NCI-H1436 treated with DMSO at 0.1 percent for 48 hours (cell line): ENCODE data around the gene OR51A7.
"Not testable (repeated sequence)": the region's sequence is repeated elsewhere in the genome, so short reads cannot be mapped to it uniquely, and the experiment has no call there.

Experiments
- DNase-seq: peaks from one replicate; lab custom pipeline; 2025; lab: John Stamatoyannopoulos, UW

The OR51A7 gene, protein sequence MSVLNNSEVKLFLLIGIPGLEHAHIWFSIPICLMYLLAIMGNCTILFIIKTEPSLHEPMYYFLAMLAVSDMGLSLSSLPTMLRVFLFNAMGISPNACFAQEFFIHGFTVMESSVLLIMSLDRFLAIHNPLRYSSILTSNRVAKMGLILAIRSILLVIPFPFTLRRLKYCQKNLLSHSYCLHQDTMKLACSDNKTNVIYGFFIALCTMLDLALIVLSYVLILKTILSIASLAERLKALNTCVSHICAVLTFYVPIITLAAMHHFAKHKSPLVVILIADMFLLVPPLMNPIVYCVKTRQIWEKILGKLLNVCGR

DNA sequence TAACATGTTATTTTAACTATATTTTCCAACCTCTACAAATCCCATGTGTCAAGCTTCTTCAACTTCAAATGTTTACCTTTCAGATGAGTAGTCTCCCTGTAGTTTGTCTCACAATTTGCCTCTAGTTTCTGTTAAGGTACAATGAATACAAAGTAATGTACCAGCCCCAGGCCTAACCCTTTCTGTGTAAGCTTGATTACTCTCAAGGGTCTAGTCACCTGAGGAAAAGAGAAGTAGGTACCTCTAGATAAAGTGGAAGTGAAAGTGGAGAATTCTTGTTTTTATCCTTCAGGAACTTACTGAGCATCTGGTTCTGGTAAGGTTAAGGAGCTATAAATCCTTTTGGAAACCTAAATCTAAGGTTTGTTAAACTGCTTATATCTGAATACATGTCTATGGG, at the start of gene OR51A7:
Gene OR51A7 (plus strand): TSS at position 300 of the 400 bp plus-strand sequence. CDS start 3,587 bp downstream, outside the sequence.
- DNase-seq = no peak

DNA sequence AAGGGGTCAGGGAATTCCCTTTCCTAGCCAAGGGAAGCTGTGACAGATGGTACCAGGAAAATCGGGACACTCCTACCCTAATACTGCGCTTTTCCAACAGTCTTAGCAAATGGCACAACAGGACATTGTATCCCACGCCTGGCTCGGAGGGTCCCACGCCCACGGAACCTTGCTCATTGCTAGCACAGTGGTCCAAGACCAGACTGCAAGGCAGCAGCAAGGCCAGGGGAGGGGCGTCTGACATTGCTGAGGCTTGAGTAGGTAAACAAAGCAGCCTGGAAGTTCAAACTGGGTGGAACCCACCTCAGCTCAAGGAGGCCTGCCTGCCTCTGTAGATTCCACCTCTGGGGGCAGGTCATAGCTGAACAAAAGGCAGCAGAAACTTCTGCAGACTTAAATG, 49.3 kb upstream of the OR51A7 start:
- DNase-seq = not testable (repeated sequence)

GRCh38 chr11:4862447-4863236, 40.9 kb upstream of the OR51A7 start:
- no peak for DNase-seq

- no peak for DNase-seq
Measured at GRCh38 chr11:4863876-4864275, 39.7 kb upstream of the OR51A7 start.

DNA sequence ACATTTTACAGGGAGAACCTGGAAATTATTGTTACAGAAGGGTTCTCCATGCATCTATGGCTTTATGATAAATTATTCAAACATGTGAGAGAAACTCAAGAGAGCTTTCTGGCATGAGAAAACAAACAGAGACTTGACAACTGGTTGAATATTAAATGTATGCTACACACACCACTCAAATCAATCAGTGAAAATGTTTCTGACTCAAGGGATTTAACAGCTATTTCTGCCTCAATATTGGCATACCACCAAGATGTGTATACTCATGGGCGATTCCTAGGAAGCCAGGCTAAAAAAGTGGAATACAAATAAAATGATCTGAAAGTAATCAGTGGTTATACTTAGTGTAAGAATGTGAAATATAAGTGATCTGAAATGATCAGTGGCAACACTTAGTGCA, 37.7 kb upstream of the OR51A7 start:
- DNase-seq = no peak

GRCh38 chr11:4881188-4881587, 22.4 kb upstream of the OR51A7 start:
- no peak for DNase-seq

DNA sequence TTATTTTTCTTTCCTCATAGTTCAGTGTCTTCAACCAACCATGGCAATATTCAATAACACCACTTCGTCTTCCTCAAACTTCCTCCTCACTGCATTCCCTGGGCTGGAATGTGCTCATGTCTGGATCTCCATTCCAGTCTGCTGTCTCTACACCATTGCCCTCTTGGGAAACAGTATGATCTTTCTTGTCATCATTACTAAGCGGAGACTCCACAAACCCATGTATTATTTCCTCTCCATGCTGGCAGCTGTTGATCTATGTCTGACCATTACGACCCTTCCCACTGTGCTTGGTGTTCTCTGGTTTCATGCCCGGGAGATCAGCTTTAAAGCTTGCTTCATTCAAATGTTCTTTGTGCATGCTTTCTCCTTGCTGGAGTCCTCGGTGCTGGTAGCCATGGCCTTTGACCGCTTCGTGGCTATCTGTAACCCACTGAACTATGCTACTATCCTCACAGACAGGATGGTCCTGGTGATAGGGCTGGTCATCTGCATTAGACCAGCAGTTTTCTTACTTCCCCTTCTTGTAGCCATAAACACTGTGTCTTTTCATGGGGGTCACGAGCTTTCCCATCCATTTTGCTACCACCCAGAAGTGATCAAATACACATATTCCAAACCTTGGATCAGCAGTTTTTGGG, 21.6 kb upstream of the OR51A7 start, which contains the start of gene OR51T1:
Gene OR51T1 (plus strand): TSS at position 41 of the 641 bp plus-strand sequence. CDS start 0 bp downstream, at position 41.
- no peak for DNase-seq

- DNase-seq = no peak
Measured at GRCh38 chr11:4882543-4882942, 21.0 kb upstream of the OR51A7 start.

DNA sequence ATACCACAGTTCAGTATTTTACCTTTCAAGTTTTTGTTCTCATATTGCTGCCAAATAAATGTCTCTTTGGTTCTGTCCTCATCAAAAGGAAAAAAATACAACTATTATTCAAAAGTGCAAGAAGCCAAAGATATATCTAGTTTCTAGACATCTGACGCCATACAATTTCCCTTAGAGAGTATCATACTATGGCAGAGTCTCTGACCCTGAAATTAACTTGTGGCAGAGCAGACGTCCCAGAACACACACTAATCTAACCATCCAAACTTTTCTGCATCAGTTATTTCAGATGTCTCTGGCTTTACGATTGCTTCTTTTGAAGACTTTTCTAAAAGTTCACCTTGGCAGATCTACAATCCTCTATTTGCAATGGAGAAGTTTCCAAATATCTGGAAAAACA, 19.2 kb upstream of the OR51A7 start:
- DNase-seq = no peak

DNA sequence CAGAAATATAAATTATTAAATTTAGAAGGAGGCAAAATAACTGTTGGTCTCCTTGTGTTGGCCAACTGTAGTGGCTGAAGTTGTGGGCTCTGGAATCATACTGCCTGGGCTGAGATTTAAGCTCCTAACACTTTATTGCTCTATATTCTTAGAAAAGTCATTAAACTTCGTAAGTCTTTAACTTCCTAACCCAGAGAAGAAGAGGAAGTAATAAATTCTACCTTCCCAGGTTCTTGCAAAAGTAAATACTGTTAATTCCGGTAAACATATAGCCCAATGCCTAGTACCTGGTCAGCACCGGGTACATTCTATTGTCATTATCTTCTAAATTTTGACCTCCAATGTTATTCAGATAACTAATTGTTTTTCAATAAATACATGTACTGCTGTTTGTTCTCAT, 17.4 kb upstream of the OR51A7 start:
- DNase-seq = no peak

DNA sequence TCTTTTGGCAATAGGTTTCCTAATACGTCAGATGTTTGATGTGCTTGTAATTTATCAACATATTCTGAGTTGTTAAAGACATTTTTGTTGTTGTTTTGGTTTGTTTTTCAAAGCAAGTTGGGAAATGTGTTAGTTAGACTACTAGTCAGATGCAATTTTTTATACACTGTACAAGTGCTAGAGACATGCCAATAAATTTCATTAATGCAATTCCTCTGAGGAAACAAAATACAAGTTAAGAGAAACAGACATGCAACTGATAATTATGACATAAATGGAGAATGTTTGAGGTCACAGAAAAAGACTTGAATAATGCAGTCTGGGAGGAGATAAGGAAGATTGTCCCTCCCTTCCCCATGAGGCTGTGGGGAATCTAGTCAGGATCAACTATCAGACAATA, 16.0 kb upstream of the OR51A7 start:
- DNase-seq = no peak

DNA sequence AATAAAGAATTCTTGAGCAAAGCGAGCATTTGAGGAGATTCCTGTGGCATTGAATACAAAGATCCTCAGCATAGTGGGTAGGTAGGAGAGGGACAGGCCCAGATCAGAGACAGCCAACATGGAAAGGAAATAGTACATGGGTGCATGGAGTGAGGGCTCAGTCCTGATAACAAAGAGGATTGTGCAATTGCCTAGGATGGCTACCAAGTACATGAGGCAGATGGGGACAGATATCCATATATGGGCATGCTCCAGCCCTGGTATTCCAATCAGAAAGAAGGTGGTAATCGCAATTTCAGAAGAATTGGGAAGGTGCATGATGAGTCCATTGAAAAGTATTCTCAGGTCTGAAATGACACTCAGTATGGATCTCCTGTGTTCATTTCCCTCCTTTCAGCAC, 13.3 kb upstream of the OR51A7 start:
- DNase-seq = no peak

DNA sequence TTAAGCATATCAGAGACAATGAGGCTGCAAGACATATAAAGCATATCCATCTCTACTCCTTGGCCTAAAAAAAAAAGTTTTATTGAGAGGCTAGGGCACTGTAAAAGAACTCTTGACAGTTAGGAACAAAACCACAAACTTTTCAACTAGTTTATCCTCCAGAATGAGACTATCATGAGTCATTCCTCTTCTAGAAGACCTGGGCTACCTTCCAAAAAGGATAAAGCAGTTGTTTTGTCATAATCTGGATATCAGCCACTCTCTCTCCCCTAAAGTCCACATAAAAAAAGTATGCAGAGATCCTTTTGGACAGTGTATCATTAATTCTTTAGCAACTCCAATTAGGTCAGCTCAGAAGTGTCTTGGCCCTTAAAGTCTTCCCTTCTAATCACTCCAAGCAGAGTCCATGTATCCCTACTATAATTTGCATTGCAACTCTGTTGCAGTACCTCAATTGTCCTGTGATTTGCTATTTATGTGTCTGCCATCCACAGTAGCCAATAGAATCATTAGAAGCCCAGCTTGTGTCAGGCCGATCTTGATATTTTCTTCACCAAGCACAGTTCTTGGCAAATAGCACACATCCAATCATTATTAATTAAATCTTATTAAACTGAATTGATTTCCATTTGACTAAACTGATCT, 11.5 kb upstream of the OR51A7 start:
- DNase-seq = no peak

- DNase-seq = no peak
Measured at GRCh38 chr11:4916581-4916980, 13.0 kb downstream of the OR51A7 start.

DNA sequence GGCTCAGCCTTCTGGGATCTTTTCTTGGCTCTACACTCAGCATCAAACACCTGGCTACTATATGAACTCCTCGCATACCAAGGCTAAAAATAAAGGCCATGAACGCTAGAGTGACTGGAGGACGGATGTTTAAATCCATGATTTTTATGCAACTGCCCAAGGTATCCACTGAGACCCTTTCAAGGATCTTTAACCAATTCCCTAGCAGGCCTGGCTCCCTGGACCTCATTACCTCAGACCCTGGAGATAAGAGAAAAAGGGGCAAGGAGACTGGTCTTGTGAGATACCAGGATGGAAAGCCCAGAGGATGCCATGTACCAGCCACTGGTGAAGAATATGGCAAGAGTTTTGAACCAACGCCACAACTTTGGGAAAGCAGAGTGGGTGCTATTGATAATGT, 15.7 kb downstream of the OR51A7 start, which contains the start of gene OR51G2:
Gene OR51G2 (minus strand): TSS at position 101 of the 400 bp plus-strand sequence. CDS start 3,687 bp downstream, outside the sequence.
- no peak for DNase-seq

- no peak for DNase-seq
Measured at GRCh38 chr11:4921796-4922195, 18.2 kb downstream of the OR51A7 start.

DNA sequence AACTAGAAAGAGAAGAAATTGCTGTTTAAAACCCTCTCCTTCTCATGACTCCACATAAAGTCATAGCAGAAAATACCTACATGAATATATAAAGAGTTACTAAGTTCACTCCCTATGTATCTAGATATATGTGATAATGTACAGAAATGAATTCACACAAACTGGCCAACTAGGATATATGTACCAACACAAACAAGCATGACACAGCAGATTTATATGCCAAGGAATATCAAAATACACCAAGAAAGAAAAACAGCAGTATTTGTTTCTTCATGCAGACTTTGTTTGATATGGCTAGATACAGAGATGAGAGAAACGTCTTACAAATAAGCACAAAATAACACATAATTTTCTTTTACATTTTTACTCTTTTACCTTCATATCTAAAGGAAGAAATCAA, 18.7 kb downstream of the OR51A7 start:
- no peak for DNase-seq

GRCh38 chr11:4924239-4924638, 20.7 kb downstream of the OR51A7 start, which contains the start of gene OR51G1:
Gene OR51G1, minus strand, starts transcription at chr11:4924339. Its CDS starts 0 bp downstream, at chr11:4924339.
- no peak for DNase-seq

DNA sequence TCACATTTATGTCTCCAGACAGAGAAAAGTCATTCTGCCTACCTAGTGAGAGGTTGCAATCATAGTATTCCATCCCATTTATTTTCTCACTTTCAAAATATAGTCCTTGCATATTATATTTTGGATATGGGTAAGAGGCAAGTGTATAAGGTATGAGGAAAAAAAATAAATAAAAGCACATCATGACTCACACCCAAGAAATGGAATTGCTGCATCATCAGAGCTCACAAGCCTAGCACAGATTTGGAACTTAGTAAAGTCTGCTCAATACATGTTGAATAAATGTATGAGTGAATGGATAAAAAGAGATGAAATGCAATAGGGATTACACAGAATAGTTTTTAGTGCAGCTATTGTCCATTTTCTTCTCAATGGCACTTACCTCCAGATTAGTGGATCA, 23.0 kb downstream of the OR51A7 start:
- no peak for DNase-seq

DNA sequence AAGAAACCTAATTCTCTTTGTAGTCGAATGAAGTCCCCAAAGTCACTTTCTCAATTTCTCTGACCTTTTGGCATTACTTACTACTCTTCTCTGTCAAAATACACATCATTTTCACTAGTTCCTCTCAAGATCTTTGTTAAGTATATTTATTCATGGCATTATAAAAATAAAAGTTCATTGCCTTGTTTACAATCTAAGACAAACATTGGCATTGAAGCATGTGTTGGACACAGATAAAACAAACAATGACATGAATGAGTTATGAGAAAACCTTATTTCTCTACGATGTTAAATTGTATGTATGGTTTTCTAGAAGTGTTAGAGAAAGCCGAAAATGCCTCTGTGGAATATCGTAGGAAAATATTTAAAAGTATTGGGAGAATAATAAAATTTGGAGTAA, 29.2 kb downstream of the OR51A7 start:
- no peak for DNase-seq

DNA sequence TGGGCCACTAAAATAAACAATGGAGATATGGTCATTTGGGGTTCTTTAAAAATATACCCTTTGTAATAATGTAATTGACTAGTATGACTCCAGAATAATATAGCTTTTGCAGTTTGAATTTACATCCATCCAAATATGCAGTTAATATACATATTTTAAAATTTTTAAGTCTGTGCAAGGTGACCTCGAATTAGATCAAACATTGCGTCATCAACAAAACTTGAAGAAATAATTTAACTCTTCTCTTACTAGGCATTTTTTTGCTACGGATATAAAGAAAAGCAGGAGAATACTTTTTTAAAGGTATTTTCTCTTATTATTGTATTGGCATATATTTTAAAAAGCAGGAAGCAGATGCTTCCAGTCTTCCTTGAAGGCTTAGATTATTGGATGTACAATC, 33.2 kb downstream of the OR51A7 start:
- no peak for DNase-seq

DNA sequence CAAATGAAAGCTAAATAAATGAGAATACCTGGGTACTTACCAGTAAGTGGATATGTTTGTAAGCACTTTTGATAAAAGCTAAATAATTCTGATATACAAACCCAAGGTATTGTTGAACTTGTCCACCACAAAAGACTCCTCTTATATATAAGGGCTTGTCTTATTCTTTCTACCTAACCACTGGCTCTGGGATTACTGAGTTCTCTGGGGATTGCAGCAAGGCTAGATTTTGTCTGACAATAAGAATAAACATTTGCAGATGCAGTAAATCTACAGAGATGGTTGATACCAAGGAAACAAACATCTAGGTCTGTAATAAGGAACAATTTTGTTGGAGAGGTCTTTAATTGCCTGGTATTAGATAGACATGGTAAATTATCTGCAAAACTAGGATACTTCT, 43.9 kb downstream of the OR51A7 start, which contains the start of gene OR51A4:
Gene OR51A4 (minus strand): TSS at position 101 of the 400 bp plus-strand sequence. CDS start 505 bp downstream, outside the sequence.
- DNase-seq = no peak
